Endothelial cell (in vitro differentiated cells): Measurements from ENCODE around the gene DHX35. TPM values are rescaled to one million over a fixed set of nuclear protein-coding genes. Genes with fewer than 3 reads are reported as not detected.

Experiments used
- DNase-seq: peaks from one replicate; pipeline ENCODE4 v3.0.0; 2021; ENCODE audit warnings: low spot score
- H3K27ac Mint-ChIP-seq: one replicate; pipeline ENCODE4 v1.8.0; 2021; ENCODE audit warnings: mixed read lengths, inconsistent platforms; ENCODE audit not compliant: unreplicated experiment
- H3K27me3 Mint-ChIP-seq: one replicate; pipeline ENCODE4 v1.8.0; 2021; ENCODE audit warnings: mild to moderate bottlenecking, moderate library complexity, mixed read lengths, inconsistent platforms; ENCODE audit not compliant: unreplicated experiment
- H3K36me3 Mint-ChIP-seq: one replicate; pipeline ENCODE4 v1.8.0; 2021; ENCODE audit warnings: mild to moderate bottlenecking, low read depth, mixed read lengths, inconsistent platforms; ENCODE audit not compliant: unreplicated experiment
- H3K4me1 Mint-ChIP-seq: one replicate; pipeline ENCODE4 v1.8.0; 2021; ENCODE audit warnings: mild to moderate bottlenecking, mixed read lengths, inconsistent platforms; ENCODE audit not compliant: unreplicated experiment
- H3K4me3 Mint-ChIP-seq: one replicate; pipeline ENCODE4 v1.8.0; 2021; ENCODE audit warnings: mild to moderate bottlenecking, mixed read lengths, inconsistent platforms; ENCODE audit not compliant: unreplicated experiment
- H3K9me3 Mint-ChIP-seq: one replicate; pipeline ENCODE4 v1.8.0; 2021; ENCODE audit warnings: mixed read lengths, inconsistent platforms; ENCODE audit not compliant: unreplicated experiment
- CTCF ChIP-seq: fragments of 200-600 bp; sonication (generic); IDR thresholded peaks from one replicate; pipeline ENCODE4 v1.5.0; 2021; ENCODE audit warnings: antibody characterized with exemption; ENCODE audit not compliant: unreplicated experiment
- total RNA-seq: library from RNA; stranded (reverse); fragmentation: NEBNext Ultra II Directional; extraction: Animal tissue kit (Norgen Biotek cat#: 25700); gene quantifications from one replicate; pipeline ENCODE4 v1.2.1, GENCODE V29; 2021; ENCODE audit not compliant: unreplicated experiment

The DHX35 gene
- total RNA-seq, 1 donor from 2014 or later: 10.5 TPM

GRCh38 chr20:39076958-39077357, 114.8 kb downstream of the DHX35 start:
- no peak for DNase-seq
- H3K27ac Mint-ChIP-seq: no peak overlapping the region
- no peaks in the 10 kb centered on the region for H3K36me3 Mint-ChIP-seq
- no peak overlapping the region for H3K4me3 Mint-ChIP-seq
- H3K4me1 Mint-ChIP-seq: peaks cover 6% of the 10 kb centered on the region
- no peak for TF ChIP-seq CTCF
- no peaks in the 10 kb centered on the region for H3K27me3 Mint-ChIP-seq
- H3K9me3 Mint-ChIP-seq: no peaks in the 10 kb centered on the region

- H3K27me3 Mint-ChIP-seq: peaks cover 6% of the 10 kb centered on the region
- H3K4me1 Mint-ChIP-seq: peaks cover 6% of the 10 kb centered on the region
- no peak overlapping the region for H3K27ac Mint-ChIP-seq
- no peak overlapping the region for H3K4me3 Mint-ChIP-seq
- H3K36me3 Mint-ChIP-seq: no peaks in the 10 kb centered on the region
- no peak for DNase-seq
- TF ChIP-seq CTCF: no peak
- no peaks in the 10 kb centered on the region for H3K9me3 Mint-ChIP-seq
Observed at GRCh38 chr20:39080326-39080725, 118.2 kb downstream of the DHX35 start.

DNA sequence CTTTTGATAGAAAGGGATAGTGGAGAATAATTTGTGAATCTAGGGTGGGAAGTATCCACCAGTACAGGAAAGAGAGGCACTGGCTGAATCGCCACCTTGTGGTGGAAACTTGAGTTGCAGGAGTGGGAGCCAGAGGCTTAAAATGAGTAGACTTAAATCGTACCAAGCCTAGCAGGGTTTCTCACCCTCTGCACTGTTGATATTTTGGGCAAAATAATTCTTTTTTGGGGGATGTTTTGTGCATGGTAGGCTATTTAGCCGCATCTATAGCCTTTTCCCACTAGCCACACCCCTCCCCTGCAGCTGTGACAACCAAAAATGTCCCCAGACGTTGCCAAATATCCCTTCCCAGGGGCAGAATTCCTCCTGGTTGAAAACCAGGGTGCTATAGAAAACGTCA, 119.1 kb downstream of the DHX35 start:
- Mint-ChIP-seq H3K27me3 (peaks cover 6% of the 10 kb centered on the region), H3K27ac (no peak overlapping the region), H3K4me3 (no peak overlapping the region), H3K9me3 (no peaks in the 10 kb centered on the region), H3K4me1 (peaks cover 6% of the 10 kb centered on the region), H3K36me3 (no peaks in the 10 kb centered on the region)
- peak; percentile 90 for DNase-seq
- peak; percentile 93 for TF ChIP-seq CTCF

- Mint-ChIP-seq H3K9me3 (no peaks in the 10 kb centered on the region), H3K4me3 (no peak overlapping the region), H3K4me1 (peaks cover 6% of the 10 kb centered on the region), H3K36me3 (no peaks in the 10 kb centered on the region), H3K27me3 (peaks cover 6% of the 10 kb centered on the region), H3K27ac (no peak overlapping the region)
- DNase-seq: no peak
- no peak for TF ChIP-seq CTCF
Observed at GRCh38 chr20:39082622-39083398, 120.7 kb downstream of the DHX35 start.

GRCh38 chr20:39083761-39084160, 121.6 kb downstream of the DHX35 start:
- Mint-ChIP-seq H3K36me3 (peaks cover 2% of the 10 kb centered on the region), H3K27me3 (peaks cover 6% of the 10 kb centered on the region), H3K4me3 (no peak overlapping the region), H3K9me3 (no peaks in the 10 kb centered on the region), H3K27ac (no peak overlapping the region), H3K4me1 (peaks cover 2% of the 10 kb centered on the region)
- no peak for TF ChIP-seq CTCF
- no peak for DNase-seq
